Mesenchymal stem cell (in vitro differentiated cells and primary cell): ENCODE data around the gene HCN3.
"Not testable (repeated sequence)": the region's sequence is repeated elsewhere in the genome, so short reads cannot be mapped to it uniquely, and the experiment has no call there.

Experiments used
- DNase-seq: peaks from one replicate; pipeline ENCODE4 v3.0.0-alpha.2; 2013
- H2AFZ ChIP-seq: one replicate; pipeline ENCODE4 v1.6.1; 2013; ENCODE audit warnings: low read depth, mild to moderate bottlenecking, control low read depth, inconsistent platforms, low read length, moderate library complexity
- H2AK5ac ChIP-seq: 2 replicates; pipeline ENCODE4 v1.6.1; 2013; ENCODE audit warnings: low read length, moderate library complexity, mild to moderate bottlenecking, inconsistent platforms; ENCODE audit not compliant: severe bottlenecking
- H2BK120ac ChIP-seq: one replicate; pipeline ENCODE4 v1.6.1; 2013; ENCODE audit warnings: low read depth, mild to moderate bottlenecking, inconsistent platforms, low read length, moderate library complexity
- H2BK12ac ChIP-seq, 2 experiments: one replicate each; pipeline ENCODE4 v1.6.1; 2013; ENCODE audit warnings: inconsistent platforms in 2 of 2, low read length in 2 of 2, mild to moderate bottlenecking in 2 of 2, moderate library complexity in 2 of 2, control low read depth in 1 of 2
- H2BK15ac ChIP-seq: one replicate; pipeline ENCODE4 v1.6.1; 2013; ENCODE audit warnings: mild to moderate bottlenecking, low read depth, inconsistent platforms; ENCODE audit not compliant: poor library complexity, severe bottlenecking
- H2BK5ac ChIP-seq: 2 replicates; pipeline ENCODE4 v1.6.1; 2013; ENCODE audit warnings: low read depth, mild to moderate bottlenecking, low read length, control low read depth, inconsistent platforms; ENCODE audit not compliant: poor library complexity, severe bottlenecking
- H3K14ac ChIP-seq, 2 experiments: one replicate each; pipeline ENCODE4 v1.6.1; 2013; ENCODE audit warnings: inconsistent platforms in 2 of 2, low read length in 2 of 2, control low read depth in 1 of 2, mild to moderate bottlenecking in 1 of 2, moderate library complexity in 1 of 2
- H3K18ac ChIP-seq, 2 experiments: one replicate each; pipeline ENCODE4 v1.6.1; 2013; ENCODE audit warnings: inconsistent platforms in 2 of 2, low read length in 2 of 2, control low read depth in 1 of 2, low read depth in 1 of 2, mild to moderate bottlenecking in 1 of 2
- H3K23ac ChIP-seq, 2 experiments: one replicate each; pipeline ENCODE4 v1.6.1; 2013; ENCODE audit warnings: inconsistent platforms in 2 of 2, low read length in 2 of 2, mild to moderate bottlenecking in 2 of 2, moderate library complexity in 2 of 2, control low read depth in 1 of 2
- H3K27ac ChIP-seq: 2 replicates; pipeline ENCODE4 v1.5.1; 2013; ENCODE audit warnings: mild to moderate bottlenecking, moderate library complexity, low read length, control low read depth, inconsistent platforms; ENCODE audit not compliant: poor library complexity, severe bottlenecking
- H3K27me3 ChIP-seq, 2 experiments: 2 replicates each; pipeline versions ENCODE4 v1.6.1 to v1.7.0; 2013; ENCODE audit warnings: low read length in 2 of 2, mild to moderate bottlenecking in 2 of 2, moderate library complexity in 2 of 2, control low read depth in 1 of 2, inconsistent platforms in 1 of 2; ENCODE audit not compliant: control insufficient read depth in 1 of 2, insufficient read depth in 1 of 2
- H3K36me3 ChIP-seq, 2 experiments: 2 replicates each; pipeline versions ENCODE4 v1.6.1 to v1.7.0; 2013; ENCODE audit warnings: low read length in 2 of 2, control low read depth in 1 of 2, inconsistent platforms in 1 of 2, low read depth in 1 of 2, mild to moderate bottlenecking in 1 of 2; ENCODE audit not compliant: insufficient read depth in 2 of 2, control insufficient read depth in 1 of 2
- H3K4ac ChIP-seq, 2 experiments: one replicate each; pipeline ENCODE4 v1.6.1; 2013; ENCODE audit warnings: inconsistent platforms in 2 of 2, low read length in 2 of 2, mild to moderate bottlenecking in 2 of 2, moderate library complexity in 2 of 2, control low read depth in 1 of 2, low read depth in 1 of 2
- H3K4me1 ChIP-seq: 2 replicates; pipeline ENCODE4 v1.6.1; 2013; ENCODE audit warnings: low read depth, low read length, control low read depth; ENCODE audit not compliant: control insufficient read depth, insufficient read depth
- H3K4me2 ChIP-seq: 2 replicates; pipeline ENCODE4 v1.6.1; 2013; ENCODE audit warnings: low read length, mild to moderate bottlenecking, inconsistent platforms; ENCODE audit not compliant: poor library complexity, severe bottlenecking
- H3K4me3 ChIP-seq, 2 experiments: 2 replicates each; pipeline versions ENCODE4 v1.5.1 to v1.7.0; 2013; ENCODE audit warnings: low read length in 2 of 2, mild to moderate bottlenecking in 2 of 2, control low read depth in 1 of 2, low read depth in 1 of 2; ENCODE audit not compliant: insufficient read depth in 1 of 2
- H3K79me1 ChIP-seq: replicated peaks from 2 replicates; pipeline ENCODE4 v1.6.1; 2013; ENCODE audit warnings: mild to moderate bottlenecking, control low read depth, low read length, inconsistent platforms; ENCODE audit not compliant: poor library complexity, severe bottlenecking
- H3K9ac ChIP-seq: 2 replicates; pipeline ENCODE4 v1.7.0; 2013; ENCODE audit warnings: mild to moderate bottlenecking, low read length, moderate library complexity
- H3K9me3 ChIP-seq: 2 replicates; pipeline ENCODE4 v1.7.0; 2013; ENCODE audit warnings: mild to moderate bottlenecking, low read length; ENCODE audit not compliant: control insufficient read depth
- H4K8ac ChIP-seq: one replicate; pipeline ENCODE4 v1.6.1; 2013; ENCODE audit warnings: inconsistent platforms, mild to moderate bottlenecking, low read length, moderate library complexity
- H4K91ac ChIP-seq: one replicate; pipeline ENCODE4 v1.6.1; 2013; ENCODE audit warnings: mild to moderate bottlenecking, low read length, inconsistent platforms
- WGBS: methylation state at CpG from one replicate; pipeline ENCODE4 v1.1.7; 2013; ENCODE audit warnings: mixed read lengths; 5-methylcytosine and 5-hydroxymethylcytosine counted together

HCN3 gene

GRCh38 chr1:155245163-155245524 lies 32.1 kb upstream of the HCN3 start:
- Histone ChIP-seq H2AFZ (peak overlapping the region; percentile 30), H2BK12ac (no peak overlapping the region), H3K4me1 (peaks cover 9% of the 10 kb centered on the region), H2AK5ac (no peak overlapping the region), H3K18ac (peak overlapping the region; percentile 42 to 67), H3K23ac (no peak overlapping the region), H3K36me3 (peaks cover 29 to 35% of the 10 kb centered on the region in 2 experiments), H3K4me2 (peak overlapping the region; percentile 73), H4K8ac (peak overlapping the region; percentile 91), H3K27me3 (no peaks in the 10 kb centered on the region), H3K4ac (peak overlapping the region in 1 of 2 experiments; percentile 29), H3K27ac (peak overlapping the region; percentile 69), H4K91ac (peak overlapping the region; percentile 75), H3K9me3 (no peaks in the 10 kb centered on the region), H3K14ac (no peak overlapping the region), H2BK5ac (no peak overlapping the region), H2BK15ac (no peak overlapping the region), H3K4me3 (peak overlapping the region; percentile 50 to 79), H3K79me1 (peaks cover 1% of the 10 kb centered on the region), H2BK120ac (no peak overlapping the region), H3K9ac (peak overlapping the region; percentile 91)
- no peak for DNase-seq
- 74% methylated on average over 5 of the region's 8 CpGs for WGBS

- H2BK5ac ChIP-seq, H3K9ac ChIP-seq, DNase-seq, H3K14ac ChIP-seq, H4K8ac ChIP-seq, H3K27me3 ChIP-seq, H3K4me3 ChIP-seq, H2BK120ac ChIP-seq, H3K18ac ChIP-seq, H3K9me3 ChIP-seq, H2AFZ ChIP-seq, H4K91ac ChIP-seq, H2AK5ac ChIP-seq, H3K4ac ChIP-seq, H2BK15ac ChIP-seq, H3K4me2 ChIP-seq, H2BK12ac ChIP-seq, H3K23ac ChIP-seq, H3K27ac ChIP-seq, H3K79me1 ChIP-seq: not testable (repeated sequence)
- H3K4me1 ChIP-seq, result peaks cover 13% of the 10 kb centered on the region
- H3K36me3 ChIP-seq, result peaks cover 41 to 43% of the 10 kb centered on the region in 2 experiments
- 97% methylated on average over 3 of the region's 3 CpGs for WGBS
Measured at GRCh38 chr1:155246796-155247195, 30.5 kb upstream of the HCN3 start.

DNA sequence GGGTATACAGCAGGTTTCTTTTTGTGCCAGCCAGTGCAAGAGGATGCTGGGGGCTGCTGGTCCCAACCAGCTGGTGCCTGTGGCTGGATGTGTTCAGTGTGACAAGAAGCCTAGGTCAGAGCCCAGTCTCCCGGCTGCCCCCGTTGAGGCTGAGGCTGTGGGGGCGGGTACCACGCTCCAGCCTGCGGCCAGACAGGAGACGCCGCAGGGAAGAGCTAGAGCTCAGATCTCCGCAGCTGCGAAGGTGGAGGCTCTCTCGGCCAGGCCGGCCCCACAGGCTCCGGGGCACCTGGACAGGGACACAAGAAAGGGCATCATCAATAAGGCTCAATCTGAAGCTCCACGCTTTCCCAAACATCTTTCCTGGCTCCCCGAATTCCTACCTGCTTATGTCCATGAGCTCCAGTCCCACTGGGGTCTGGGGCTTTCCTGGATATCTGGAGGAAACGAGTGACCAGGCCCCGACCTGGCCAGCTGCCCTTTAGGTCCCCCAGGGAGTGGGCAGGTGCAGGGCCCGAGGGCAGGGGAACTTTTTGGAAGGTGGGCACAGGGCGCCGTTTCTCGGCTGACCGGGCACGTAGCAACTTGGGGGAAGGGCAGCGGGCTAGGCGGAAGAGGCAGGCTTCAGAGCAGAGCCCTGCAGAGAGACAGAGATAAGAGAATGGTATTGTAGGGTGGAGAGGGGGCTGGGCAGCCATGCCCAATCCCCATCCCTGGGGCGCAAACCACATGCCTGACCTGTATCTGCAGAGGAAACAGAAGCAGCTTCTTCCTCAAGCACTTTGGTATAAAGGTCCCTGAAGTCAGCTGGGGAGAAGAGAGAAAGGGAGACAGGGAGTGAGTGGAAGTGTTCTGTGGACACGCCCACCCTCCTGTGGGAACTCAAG lies 29.4 kb upstream of the HCN3 start:
- Histone ChIP-seq H2BK120ac (no peak overlapping the region), H2AFZ (no peak overlapping the region), H3K4me1 (peaks cover 13% of the 10 kb centered on the region), H3K14ac (no peak overlapping the region), H2BK12ac (no peak overlapping the region), H2AK5ac (no peak overlapping the region), H3K18ac (no peak overlapping the region), H3K36me3 (peaks cover 41 to 43% of the 10 kb centered on the region in 2 experiments), H3K27ac (no peak overlapping the region), H4K8ac (no peak overlapping the region), H3K23ac (no peak overlapping the region), H3K79me1 (peaks cover 9% of the 10 kb centered on the region), H3K27me3 (no peaks in the 10 kb centered on the region), H4K91ac (no peak overlapping the region), H2BK5ac (no peak overlapping the region), H3K4ac (no peak overlapping the region), H3K9me3 (no peaks in the 10 kb centered on the region), H3K4me2 (no peak overlapping the region), H3K4me3 (no peak overlapping the region), H3K9ac (no peak overlapping the region), H2BK15ac (no peak overlapping the region)
- DNase-seq, result no peak
- WGBS, result 94% methylated on average over 26 of the region's 26 CpGs

DNA sequence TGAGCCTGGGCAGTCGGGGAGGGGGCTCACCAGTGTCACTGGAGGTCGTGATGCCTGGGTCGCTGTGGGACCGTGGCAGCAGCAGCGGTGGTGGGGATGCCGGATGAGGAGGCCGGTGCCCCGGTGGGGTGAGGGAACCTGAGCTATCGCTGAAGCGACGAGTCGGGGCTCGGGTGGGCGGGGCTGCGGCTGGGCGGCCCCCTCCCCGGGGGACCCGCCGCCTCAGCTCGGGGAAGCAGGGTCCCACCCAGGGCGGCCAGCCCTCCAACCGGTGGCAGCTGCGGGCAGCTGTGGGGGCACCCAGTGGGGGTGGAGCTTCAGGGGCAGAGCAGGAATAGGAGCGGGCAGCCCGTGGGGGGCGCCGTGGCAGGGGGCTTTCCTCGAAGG lies 27.0 kb upstream of the HCN3 start:
- H2AFZ ChIP-seq, result peak overlapping the region; percentile 72
- peaks cover 23% of the 10 kb centered on the region for H3K4me1 ChIP-seq
- peaks cover 41 to 43% of the 10 kb centered on the region in 2 experiments for H3K36me3 ChIP-seq
- no peak overlapping the region for H3K23ac ChIP-seq
- H3K79me1 ChIP-seq, result peaks cover 15% of the 10 kb centered on the region
- peak overlapping the region; percentile 99 for H4K8ac ChIP-seq
- peak overlapping the region in 1 of 2 experiments; percentile 45 for H2BK12ac ChIP-seq
- no peak overlapping the region for H2BK120ac ChIP-seq
- no peak for DNase-seq
- H4K91ac ChIP-seq, result peak overlapping the region; percentile 95
- no peak overlapping the region for H2AK5ac ChIP-seq
- H3K9me3 ChIP-seq, result no peaks in the 10 kb centered on the region
- no peak overlapping the region for H3K27ac ChIP-seq
- H3K4me2 ChIP-seq, result peak overlapping the region; percentile 31
- H2BK15ac ChIP-seq, result peak overlapping the region; percentile 34
- H3K27me3 ChIP-seq, result no peaks in the 10 kb centered on the region
- no peak overlapping the region for H3K4me3 ChIP-seq
- peak overlapping the region in 1 of 2 experiments; percentile 79 for H3K4ac ChIP-seq
- WGBS, result 46% methylated on average over 21 of the region's 28 CpGs
- peak overlapping the region; percentile 59 for H3K9ac ChIP-seq
- H2BK5ac ChIP-seq, result no peak overlapping the region
- peak overlapping the region; percentile 75 to 78 for H3K18ac ChIP-seq
- H3K14ac ChIP-seq, result peak overlapping the region in 1 of 2 experiments; percentile 82
